ENCODE data around the gene SELENOW. TPM values are rescaled to one million over a fixed set of nuclear protein-coding genes. Genes with fewer than 3 reads are reported as not detected.

Gene SELENOW
- total and polyA plus RNA-seq, 8 donors: 161 to 596 (median 225) TPM

DNA sequence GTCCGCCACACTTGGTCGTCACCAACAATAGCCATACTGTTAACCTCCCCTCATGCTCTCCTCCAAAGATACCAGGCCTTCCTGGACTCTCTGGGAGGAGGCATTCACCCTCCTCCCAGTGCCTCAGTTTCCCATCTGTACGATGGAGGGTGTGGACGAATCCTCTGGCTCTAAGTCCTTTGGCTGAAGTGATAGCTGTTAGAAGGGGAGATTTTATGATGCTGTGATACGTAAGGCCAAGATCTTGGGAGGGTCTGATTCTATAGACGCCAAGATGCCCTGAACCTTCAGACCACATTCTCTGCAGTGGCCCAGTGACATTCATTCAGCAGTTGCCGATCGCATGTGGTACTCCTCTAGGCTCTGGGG lies 48.0 kb upstream of the SELENOW start:
- H3K4me3 ChIP-seq: no peak overlapping the region
- peaks cover 0 to 43% of the 10 kb centered on the region in 2 donors for H3K36me3 ChIP-seq
- H3K4me1 ChIP-seq: peaks cover 15 to 48% of the 10 kb centered on the region in 2 donors
- H3K27me3 ChIP-seq: peaks cover 0 to 20% of the 10 kb centered on the region in 2 donors
- H3K9me3 ChIP-seq: no peaks in the 10 kb centered on the region
- peak overlapping the region; percentile 77 to 91 for H3K27ac ChIP-seq
- TF ChIP-seq CTCF (IDR thresholded peaks at IDR 0.05): no peak
- intact Hi-C loops (cut with DNase I): no loop called here
- no peak for ATAC-seq
- no peak for DNase-seq

DNA sequence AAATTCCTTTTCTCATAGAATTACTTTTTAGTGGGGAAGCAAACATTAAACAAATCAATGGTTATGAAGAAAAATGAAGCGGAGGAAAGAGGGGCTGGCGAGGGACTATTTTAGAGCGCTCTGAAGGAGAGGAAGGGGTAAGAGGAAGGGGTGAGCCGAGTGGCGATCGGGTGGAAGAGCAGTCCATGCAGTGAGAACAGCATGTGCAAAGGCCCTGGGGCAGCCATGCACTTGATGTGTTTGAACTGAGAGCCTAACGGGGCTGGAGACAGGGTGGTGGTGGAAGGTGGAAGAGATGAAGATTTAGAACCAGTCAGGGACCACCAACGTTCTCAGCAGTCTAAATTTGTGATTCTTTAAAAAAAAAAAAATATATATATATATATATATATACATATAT lies 47.6 kb upstream of the SELENOW start:
- Histone ChIP-seq H3K27ac (peak overlapping the region in 1 of 2 donors; percentile 77), H3K36me3 (peaks cover 0 to 45% of the 10 kb centered on the region in 2 donors), H3K27me3 (peaks cover 0 to 20% of the 10 kb centered on the region in 2 donors), H3K9me3 (no peaks in the 10 kb centered on the region), H3K4me3 (no peak overlapping the region), H3K4me1 (peaks cover 15 to 44% of the 10 kb centered on the region in 2 donors)
- intact Hi-C loops (cut with DNase I): no loop called here
- TF ChIP-seq CTCF (IDR thresholded peaks at IDR 0.05): no peak
- DNase-seq: no peak
- no peak for ATAC-seq

GRCh38 chr19:47735131-47735530 lies 43.4 kb upstream of the SELENOW start:
- Histone ChIP-seq H3K4me1 (peaks cover 0 to 4% of the 10 kb centered on the region in 2 donors), H3K36me3 (peaks cover 0 to 61% of the 10 kb centered on the region in 2 donors), H3K4me3 (no peak overlapping the region), H3K27me3 (peaks cover 0 to 4% of the 10 kb centered on the region in 2 donors), H3K27ac (no peak overlapping the region), H3K9me3 (no peaks in the 10 kb centered on the region)
- intact Hi-C loops (cut with DNase I): no loop called here
- no peak for TF ChIP-seq CTCF (IDR thresholded peaks at IDR 0.05)
- DNase-seq (no peak), ATAC-seq (peak; percentile 41)

DNA sequence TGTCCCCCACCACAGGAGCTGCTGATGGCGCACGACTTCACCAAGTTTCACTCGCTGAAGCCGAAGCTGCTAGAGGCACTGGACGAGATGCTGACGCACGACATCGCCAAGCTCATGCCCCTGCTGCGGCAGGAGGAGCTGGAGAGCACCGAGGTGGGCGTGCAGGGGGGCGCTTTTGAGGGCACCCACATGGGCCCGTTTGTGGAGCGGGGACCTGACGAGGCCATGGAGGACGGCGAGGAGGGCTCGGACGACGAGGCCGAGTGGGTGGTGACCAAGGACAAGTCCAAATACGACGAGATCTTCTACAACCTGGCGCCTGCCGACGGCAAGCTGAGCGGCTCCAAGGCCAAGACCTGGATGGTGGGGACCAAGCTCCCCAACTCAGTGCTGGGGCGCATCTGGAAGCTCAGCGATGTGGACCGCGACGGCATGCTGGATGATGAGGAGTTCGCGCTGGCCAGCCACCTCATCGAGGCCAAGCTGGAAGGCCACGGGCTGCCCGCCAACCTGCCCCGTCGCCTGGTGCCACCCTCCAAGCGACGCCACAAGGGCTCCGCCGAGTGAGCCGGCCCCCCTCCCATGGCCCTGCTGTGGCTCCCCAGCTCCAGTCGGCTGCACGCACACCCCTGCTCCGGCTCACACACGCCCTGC lies 37.5 kb upstream of the SELENOW start:
- Histone ChIP-seq H3K36me3 (peaks cover 0 to 52% of the 10 kb centered on the region in 2 donors), H3K9me3 (no peaks in the 10 kb centered on the region), H3K4me3 (no peak overlapping the region), H3K4me1 (peaks cover 16 to 34% of the 10 kb centered on the region in 2 donors), H3K27me3 (no peaks in the 10 kb centered on the region), H3K27ac (no peak overlapping the region)
- intact Hi-C loops (cut with DNase I): no loop called here
- DNase-seq (no peak), ATAC-seq (no peak)
- no peak for TF ChIP-seq CTCF (IDR thresholded peaks at IDR 0.05)

DNA sequence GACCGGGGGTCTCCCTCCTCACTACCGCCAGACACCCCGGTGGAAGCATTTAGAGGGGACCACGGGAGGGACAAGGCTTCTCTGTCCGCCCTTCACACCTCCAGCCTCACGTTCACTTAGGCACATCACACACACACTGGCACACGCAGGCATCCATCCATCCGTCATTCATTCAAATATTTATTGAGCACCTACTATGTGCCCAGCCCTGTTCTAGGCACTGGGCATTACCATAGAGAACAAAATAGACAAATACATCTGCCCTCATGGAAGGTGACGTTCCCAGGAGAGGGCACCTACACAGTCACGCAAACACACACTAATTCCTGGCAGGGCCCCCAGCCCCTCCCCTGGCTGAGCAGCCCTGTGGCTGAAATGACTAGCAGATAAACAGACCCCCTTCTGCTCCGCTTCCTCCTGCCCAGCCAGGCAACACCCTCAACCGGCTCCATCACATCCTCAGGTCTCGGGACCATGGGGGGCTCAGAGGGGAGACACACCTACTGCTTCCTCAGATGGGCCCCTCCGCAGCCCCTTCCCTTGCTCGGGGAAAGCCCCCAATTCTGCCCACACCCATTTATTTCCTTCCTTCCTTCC lies 36.9 kb upstream of the SELENOW start:
- peaks cover 0 to 46% of the 10 kb centered on the region in 2 donors for H3K36me3 ChIP-seq
- peak overlapping the region; percentile 83 to 94 for H3K27ac ChIP-seq
- no peaks in the 10 kb centered on the region for H3K9me3 ChIP-seq
- peaks cover 22 to 40% of the 10 kb centered on the region in 2 donors for H3K4me1 ChIP-seq
- H3K4me3 ChIP-seq: no peak overlapping the region
- ATAC-seq (no peak), DNase-seq (no peak)
- no peaks in the 10 kb centered on the region for H3K27me3 ChIP-seq
- intact Hi-C loops (cut with DNase I): no loop called here
- no peak for TF ChIP-seq CTCF (IDR thresholded peaks at IDR 0.05)
